Astrocyte of the spinal cord (primary cell): ENCODE data around the gene RBM33.

Source experiments
- DNase-seq: peaks from one replicate; pipeline ENCODE4 v3.0.0; 2011; ENCODE audit warnings: low read depth, low spot score
- H3K4me3 ChIP-seq: 2 replicates; pipeline ENCODE4 v1.5.1; 2011; ENCODE audit warnings: low read depth, mild to moderate bottlenecking, low read length, moderate library complexity
- CTCF ChIP-seq: IDR thresholded peaks from 2 replicates; pipeline ENCODE4 v1.5.1; 2012; ENCODE audit warnings: low read depth, mild to moderate bottlenecking, low read length, inconsistent platforms
- in situ Hi-C: cut with HindIII; loops from 2 replicates; pipeline ENCODE4 v1.10.0; 2017; ENCODE audit warnings: low sequenced_read_pairs

Gene RBM33

GRCh38 chr7:155669717-155670505 lies 25.4 kb downstream of the RBM33 start:
- DNase-seq, result peak; percentile 67
- in situ Hi-C loops, result no loop called here
- no peak for TF ChIP-seq CTCF
- H3K4me3 ChIP-seq, result no peak overlapping the region

- no peak for TF ChIP-seq CTCF
- in situ Hi-C loops, result no loop called here
- no peak for DNase-seq
- no peak overlapping the region for H3K4me3 ChIP-seq
These were observed 26.1 kb downstream of the RBM33 start for GRCh38 chr7:155670521-155670920.

GRCh38 chr7:155674556-155674955 lies 30.1 kb downstream of the RBM33 start:
- no peak for DNase-seq
- in situ Hi-C loops, result no loop called here
- H3K4me3 ChIP-seq, result no peak overlapping the region
- TF ChIP-seq CTCF, result no peak

- H3K4me3 ChIP-seq, result no peak overlapping the region
- no peak for DNase-seq
- TF ChIP-seq CTCF, result no peak
- in situ Hi-C loops, result no loop called here
These were observed 31.6 kb downstream of the RBM33 start for GRCh38 chr7:155676052-155676451.

GRCh38 chr7:155677688-155678087 lies 33.2 kb downstream of the RBM33 start:
- no peak for TF ChIP-seq CTCF
- no peak overlapping the region for H3K4me3 ChIP-seq
- DNase-seq, result no peak
- in situ Hi-C loops, result no loop called here

GRCh38 chr7:155680124-155680523 lies 35.7 kb downstream of the RBM33 start:
- H3K4me3 ChIP-seq, result no peak overlapping the region
- TF ChIP-seq CTCF, result no peak
- in situ Hi-C loops, result no loop called here
- DNase-seq, result no peak

- no peak overlapping the region for H3K4me3 ChIP-seq
- in situ Hi-C loops, result no loop called here
- DNase-seq, result no peak
- no peak for TF ChIP-seq CTCF
These were observed 36.4 kb downstream of the RBM33 start for GRCh38 chr7:155680864-155681263.
